PC-3 (cell line): ENCODE data around the gene CHGA. TPM values are rescaled to one million over a fixed set of nuclear protein-coding genes. Genes with fewer than 3 reads are reported as not detected.

Experiments
- ATAC-seq: fragments of 200-7000 bp; cut with Tn5 transposase; 2 replicates; pipeline ENCODE4 v1.9.1; 2020; ENCODE audit warnings: mild to moderate bottlenecking, moderate library complexity
- BruUV-seq: library from RNA; stranded (reverse); fragments of 400-500 nt; replicated peaks from 2 replicates; lab custom pipeline; 2021; lab: Mats Ljungman, UMichigan
- CTCF ChIA-PET: fragments of 300-600 bp; sonication (Branson Sonifier 250); formaldehyde crosslinking; loops from one replicate; lab custom pipeline; 2022; ENCODE audit warnings: antibody characterized with exemption; lab: Charles Lee
- POLR2A ChIA-PET: fragments of 300-600 bp; sonication (Branson Sonifier 250); formaldehyde crosslinking; loops from one replicate; lab custom pipeline; 2022; ENCODE audit warnings: antibody characterized with exemption; ENCODE audit not compliant: unreplicated experiment; lab: Charles Lee
- DNase-seq: peaks from one replicate; pipeline ENCODE4 v3.0.0-alpha.2; 2015
- H2AFZ ChIP-seq: fragments of 300-600 bp; sonication (generic); 2 replicates; pipeline ENCODE4 v1.6.0; 2016; ENCODE audit warnings: antibody characterized with exemption, low read length
- H3F3A ChIP-seq: fragments of 300-600 bp; sonication (generic); one replicate; pipeline ENCODE4 v1.6.0; 2017; ENCODE audit warnings: antibody characterized with exemption, low read length, control low read depth, mild to moderate bottlenecking; ENCODE audit not compliant: unreplicated experiment
- H3K27ac ChIP-seq: fragments of 300-600 bp; sonication (generic); 2 replicates; pipeline ENCODE4 v1.5.1; 2016; ENCODE audit warnings: mild to moderate bottlenecking, low read length
- H3K27me3 ChIP-seq: fragments of 300-600 bp; sonication (generic); 2 replicates; pipeline ENCODE4 v1.6.1; 2016; ENCODE audit warnings: low read length, mixed read lengths
- H3K36me3 ChIP-seq: fragments of 300-600 bp; sonication (generic); 2 replicates; pipeline ENCODE4 v1.6.1; 2016; ENCODE audit warnings: low read depth, mixed run types, low read length, mixed read lengths
- H3K4me1 ChIP-seq: fragments of 300-600 bp; sonication (generic); 2 replicates; pipeline ENCODE4 v1.5.1; 2016; ENCODE audit warnings: low read length; ENCODE audit not compliant: insufficient read depth
- H3K4me2 ChIP-seq: fragments of 300-600 bp; sonication (generic); 2 replicates; pipeline ENCODE4 v1.6.0; 2016; ENCODE audit warnings: low read length
- H3K4me3 ChIP-seq: fragments of 300-600 bp; sonication (generic); 2 replicates; pipeline ENCODE4 v1.5.1; 2016; ENCODE audit warnings: mild to moderate bottlenecking, low read length, mixed read lengths
- H3K79me2 ChIP-seq: fragments of 300-600 bp; sonication (generic); 2 replicates; pipeline ENCODE4 v1.6.1; 2017; ENCODE audit warnings: low read length, mixed read lengths
- H3K9ac ChIP-seq: fragments of 300-600 bp; sonication (generic); 2 replicates; pipeline ENCODE4 v1.6.0; 2016; ENCODE audit warnings: mild to moderate bottlenecking, low read length
- H3K9me2 ChIP-seq: fragments of 300-600 bp; sonication (generic); replicated peaks from 2 replicates; pipeline ENCODE4 v1.6.1; 2016; ENCODE audit warnings: mixed run types, low read length, mixed read lengths
- H3K9me3 ChIP-seq: fragments of 300-600 bp; sonication (generic); 2 replicates; pipeline ENCODE4 v1.6.1; 2016; ENCODE audit warnings: low read length, mixed read lengths
- H4K20me1 ChIP-seq: fragments of 300-600 bp; sonication (generic); 2 replicates; pipeline ENCODE4 v1.6.1; 2016; ENCODE audit warnings: low read length, mixed read lengths
- CTCF ChIP-seq: fragments of 300-600 bp; sonication (generic); conservative IDR thresholded peaks from 2 replicates; pipeline ENCODE4 v1.5.1; 2017; ENCODE audit warnings: antibody characterized with exemption, low read depth, mild to moderate bottlenecking, low read length
- EZH2 ChIP-seq: fragments of 300-600 bp; sonication (generic); IDR thresholded peaks from one replicate; pipeline ENCODE4 v1.6.1; 2017; ENCODE audit warnings: antibody characterized with exemption, mild to moderate bottlenecking, low read length; ENCODE audit not compliant: unreplicated experiment
- EZH2phosphoT487 ChIP-seq: fragments of 300-600 bp; sonication (generic); IDR thresholded peaks from 2 replicates; pipeline ENCODE4 v1.6.1; 2018; ENCODE audit warnings: mild to moderate bottlenecking, antibody characterized with exemption, low read length, borderline replicate concordance
- intact Hi-C: fragments of 100-400 bp; cut with micrococcal nuclease; formaldehyde crosslinking; loops from 2 replicates; pipeline ENCODE4 v1.9.0; 2023
- total RNA-seq: library from RNA; depleted of rRNA; stranded (reverse); fragments of >200 nt; gene quantifications from 2 replicates; pipeline ENCODE4 v1.2.3, GENCODE V29; 2014

CHGA gene
- total RNA-seq, 1 experiment from 2014 or later, result not detected

- Histone ChIP-seq H3K9me2 (no peaks in the 10 kb centered on the region), H3K9ac (no peak overlapping the region), H3F3A (no peaks in the 10 kb centered on the region), H3K27me3 (no peaks in the 10 kb centered on the region), H3K4me1 (peaks cover 22% of the 10 kb centered on the region), H3K9me3 (no peaks in the 10 kb centered on the region), H3K36me3 (no peaks in the 10 kb centered on the region; the same call in 1 of the 2 replicates), H3K27ac (no peak overlapping the region), H3K4me2 (peak overlapping the region; percentile 22; the same call in 1 of the 2 replicates), H4K20me1 (no peaks in the 10 kb centered on the region), H2AFZ (no peak overlapping the region), H3K4me3 (no peak overlapping the region), H3K79me2 (0 out of 2 replicates have a peak, but pooled peaks cover 3% of the 10 kb centered on the region)
- ChIA-PET CTCF (no interaction called here), POLR2A (no interaction called here)
- DNase-seq (no peak), ATAC-seq (peak; percentile 23; the same call in 1 of the 2 replicates)
- intact Hi-C loops, result loop anchor here (5.0 kb wide), 1 partner anchor 79 kb away; no protein-coding TSS in a partner anchor
- no TSS peak for BruUV-seq
- no peak for TF ChIP-seq EZH2
- TF ChIP-seq EZH2phosphoT487, result no peak
- no peak for TF ChIP-seq CTCF
Observed at GRCh38 chr14:92963301-92964123, 40.6 kb downstream of the CHGA start.

GRCh38 chr14:92964124-92965109, 41.5 kb downstream of the CHGA start:
- Histone ChIP-seq H3K79me2 (0 out of 2 replicates have a peak, but pooled peaks cover 3% of the 10 kb centered on the region), H3K27me3 (no peaks in the 10 kb centered on the region), H3K9me3 (no peaks in the 10 kb centered on the region), H3K9ac (no peak overlapping the region), H3K4me3 (no peak overlapping the region), H3K9me2 (no peaks in the 10 kb centered on the region), H4K20me1 (no peaks in the 10 kb centered on the region), H3K27ac (no peak overlapping the region), H3K4me2 (peak overlapping the region; percentile 22; the same call in 1 of the 2 replicates), H2AFZ (no peak overlapping the region), H3K4me1 (peaks cover 22% of the 10 kb centered on the region), H3F3A (no peaks in the 10 kb centered on the region), H3K36me3 (no peaks in the 10 kb centered on the region)
- intact Hi-C loops, result loop anchor here (5.0 kb wide), 1 partner anchor 78 kb away; no protein-coding TSS in a partner anchor
- DNase-seq (no peak), ATAC-seq (no peak)
- TF ChIP-seq EZH2phosphoT487 (no peak), CTCF (no peak), EZH2 (no peak)
- ChIA-PET CTCF (no interaction called here), POLR2A (no interaction called here)
- no TSS peak for BruUV-seq
